GM12892 (cell line): ENCODE data around the gene SLC25A46.

ENCODE experiments used
- POLR2A ChIP-seq: IDR thresholded peaks from 2 replicates; pipeline ENCODE4 v1.6.1; 2011; ENCODE audit warnings: low read depth, low read length, control low read depth
- POLR2AphosphoS5 ChIP-seq: IDR thresholded peaks from 2 replicates; pipeline ENCODE4 v1.6.1; 2011; ENCODE audit warnings: low read depth, low read length, control low read depth
- TAF1 ChIP-seq: IDR thresholded peaks from 2 replicates; pipeline ENCODE4 v1.6.1; 2011; ENCODE audit warnings: low read depth, mild to moderate bottlenecking, control low read depth, low read length, borderline replicate concordance

DNA sequence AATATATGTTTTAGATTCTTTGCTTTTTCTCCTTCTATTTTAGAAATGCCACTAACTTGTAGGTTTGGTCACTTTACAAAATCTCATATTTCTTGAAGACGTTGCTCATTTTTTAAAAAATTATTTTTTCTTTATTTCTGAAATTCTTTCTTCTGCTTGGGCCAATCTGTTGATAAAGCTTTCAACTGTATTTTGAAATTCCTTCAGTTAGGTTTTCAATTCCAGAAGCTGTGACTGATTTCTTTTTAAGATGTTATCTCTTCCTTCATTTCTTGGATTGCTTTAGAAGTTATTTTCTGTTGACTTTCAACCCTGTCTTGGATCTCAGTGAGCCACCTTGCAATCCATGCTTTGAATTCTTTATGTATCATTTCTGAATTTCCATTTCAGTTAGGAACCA, 64.2 kb downstream of the SLC25A46 start:
- TF ChIP-seq TAF1 (no peak), POLR2AphosphoS5 (no peak), POLR2A (no peak)
